Left colon (tissue), 2 donors: ENCODE data around the gene MLXIPL. TPM values are rescaled to one million over a fixed set of nuclear protein-coding genes. Genes with fewer than 3 reads are reported as not detected.
"Not testable (repeated sequence)": the region's sequence is repeated elsewhere in the genome, so short reads cannot be mapped to it uniquely, and the experiment has no call there.

Experiments
- ATAC-seq: fragments of 200-7000 bp; cut with Tn5 transposase; one replicate; pipeline ENCODE4 v1.9.1; 2020; ENCODE audit warnings: mild to moderate bottlenecking, moderate library complexity
- DNase-seq, 2 donors: peaks; one replicate each; pipeline ENCODE4 v3.0.0-alpha.2; 2020
- intact Hi-C, 2 donors: fragments of 100-400 bp; cut with DNase I in 1 of 2; cut with micrococcal nuclease in 1 of 2; formaldehyde crosslinking; loops; one replicate each; pipeline versions ENCODE4 v1.11.2 to v1.14.0; 2022; cut with DNase I, micrococcal nuclease
- long read RNA-seq: library from polyadenylated mRNA; unstranded; transcript quantifications from one replicate; pipeline ENCODE4 v2.0.0, GENCODE V29; 2021
- total RNA-seq, 2 donors: library from RNA; stranded (reverse); fragmentation: NEBNext Ultra II Directional; extraction: Animal tissue kit (Norgen Biotek cat#: 25700); gene quantifications; one replicate each; pipeline ENCODE4 v1.2.1, GENCODE V29; 2021
- donor health status: DM: no; HTN: no; CAD: no.
- donor health status: DM: yes; HTN: yes; CAD: no.

The MLXIPL gene
- total RNA-seq = 10 to 100 TPM; 13.2 to 23.3 TPM
- long read RNA-seq, partial matches to known transcripts = 4 of 5 reads
- long read RNA-seq, other reads (novel, unspliced or antisense) = 1 of 5 reads

- peak; percentile 95 for ATAC-seq
- intact Hi-C loops = no loop called here
Observed at GRCh38 chr7:73623798-73624668, at the start of gene MLXIPL. TSS of gene MLXIPL (minus strand) at chr7:73624522. CDS start at chr7:73624492, 30 bp downstream.

GRCh38 chr7:73671857-73672445 lies 47.6 kb upstream of the MLXIPL start:
- intact Hi-C loops = no loop called here
- DNase-seq (no peak), ATAC-seq (no peak)

More at GRCh38 chr7:73623798-73624668, at the start of gene MLXIPL:
- peak; percentile 88 to 97 for DNase-seq

GRCh38 chr7:73671322-73671661 lies 47.0 kb upstream of the MLXIPL start:
- ATAC-seq (no peak), DNase-seq (no peak)
- intact Hi-C loops = no loop called here

GRCh38 chr7:73669858-73670385 lies 45.6 kb upstream of the MLXIPL start:
- intact Hi-C loops = loop anchor here in 1 of 2 donors (10.0 kb wide), 2 partner anchors 55 kb away; no protein-coding TSS in a partner anchor

GRCh38 chr7:73669288-73669701 lies 45.0 kb upstream of the MLXIPL start:
- DNase-seq (no peak), ATAC-seq (no peak)
- intact Hi-C loops = loop anchor here in 1 of 2 donors (10.0 kb wide), 2 partner anchors 54 to 56 kb away; no protein-coding TSS in a partner anchor

More at GRCh38 chr7:73669858-73670385, 45.6 kb upstream of the MLXIPL start:
- DNase-seq = no peak
- no peak for ATAC-seq

GRCh38 chr7:73668886-73669230 lies 44.5 kb upstream of the MLXIPL start:
- ATAC-seq (no peak), DNase-seq (no peak)
- intact Hi-C loops = loop anchor here in 1 of 2 donors (10.0 kb wide), 2 partner anchors 54 to 56 kb away; no protein-coding TSS in a partner anchor

GRCh38 chr7:73668103-73668885 lies 44.0 kb upstream of the MLXIPL start:
- intact Hi-C loops = loop anchor here in 1 of 2 donors (10.0 kb wide), 2 partner anchors 53 to 57 kb away; no protein-coding TSS in a partner anchor
- DNase-seq (no peak), ATAC-seq (no peak)

GRCh38 chr7:73667344-73668102 lies 43.2 kb upstream of the MLXIPL start, which contains the start of gene VPS37D:
TSS of gene VPS37D (plus strand) at chr7:73667831. CDS start at chr7:73667959, 128 bp downstream.
- intact Hi-C loops = loop anchor here in 1 of 2 donors (10.0 kb wide), 2 partner anchors 53 to 57 kb away; no protein-coding TSS in a partner anchor
- peak; percentile 88 for ATAC-seq
- peak; percentile 91 to 96 for DNase-seq

- ATAC-seq (no peak), DNase-seq (no peak)
- intact Hi-C loops = loop anchor here in 1 of 2 donors (10.0 kb wide), 2 partner anchors 48 to 62 kb away; no protein-coding TSS in a partner anchor
Observed at GRCh38 chr7:73663033-73663432, 38.7 kb upstream of the MLXIPL start.

- not testable (repeated sequence) for DNase-seq
- intact Hi-C loops = loop anchor here in 1 of 2 donors (10.0 kb wide), 2 partner anchors 46 to 64 kb away; no protein-coding TSS in a partner anchor
- peak; percentile 46 for ATAC-seq
Observed at GRCh38 chr7:73660594-73660993, 36.3 kb upstream of the MLXIPL start.

- intact Hi-C loops = loop anchor here in 1 of 2 donors (10.0 kb wide), 2 partner anchors 45 to 65 kb away; no protein-coding TSS in a partner anchor
- DNase-seq = no peak
- ATAC-seq = no peak
Observed at GRCh38 chr7:73659983-73660382, 35.7 kb upstream of the MLXIPL start.

- intact Hi-C loops = not testable (repeated sequence)
Observed at GRCh38 chr7:73655309-73655708, 31.0 kb upstream of the MLXIPL start.

GRCh38 chr7:73652541-73652949 lies 28.2 kb upstream of the MLXIPL start:
- intact Hi-C loops = no loop called here
- DNase-seq (peak in 1 of 2 donors; percentile 46), ATAC-seq (peak; percentile 53)

More at GRCh38 chr7:73655309-73655708, 31.0 kb upstream of the MLXIPL start:
- ATAC-seq, DNase-seq: not testable (repeated sequence)

- ATAC-seq (no peak), DNase-seq (no peak)
- intact Hi-C loops = no loop called here
Observed at GRCh38 chr7:73650524-73650923, 26.2 kb upstream of the MLXIPL start.

GRCh38 chr7:73649576-73649975 lies 25.3 kb upstream of the MLXIPL start:
- ATAC-seq (no peak), DNase-seq (no peak)
- intact Hi-C loops = no loop called here

GRCh38 chr7:73648593-73649332 lies 24.4 kb upstream of the MLXIPL start:
- DNase-seq (no peak), ATAC-seq (no peak)
- intact Hi-C loops = no loop called here
